Measurements from ENCODE around the gene RAMP1. TPM values are rescaled to one million over a fixed set of nuclear protein-coding genes. Genes with fewer than 3 reads are reported as not detected.

RAMP1 gene
- total RNA-seq, 1 experiment from 2014 or later = 23.4 TPM

GRCh38 chr2:237961637-237962036 lies 102.2 kb downstream of the RAMP1 start:
- H4K20me1 ChIP-seq (ENCODE audit: insufficient read depth) = no peaks in the 10 kb centered on the region
- no peak overlapping the region for H3K9ac ChIP-seq (ENCODE audit: low read length)
- TF ChIP-seq ZBTB33 (IDR thresholded peaks at IDR 0.05; ENCODE audit: extremely low read depth, insufficient replicate concordance, low read length) (no peak), MAX (IDR thresholded peaks at IDR 0.05) (no peak), CEBPB (IDR thresholded peaks at IDR 0.05; ENCODE audit: low read depth) (no peak), CBX3 (IDR thresholded peaks at IDR 0.05; ENCODE audit: low read depth) (no peak), ELF1 (IDR thresholded peaks at IDR 0.05; ENCODE audit: borderline replicate concordance, low read depth) (no peak), SRF (IDR thresholded peaks at IDR 0.05; ENCODE audit: low read depth) (no peak), ZFX (IDR thresholded peaks at IDR 0.05) (no peak), RAD21 (IDR thresholded peaks at IDR 0.05; ENCODE audit: low read depth) (no peak), ATF3 (IDR thresholded peaks at IDR 0.05) (no peak), JUND (IDR thresholded peaks at IDR 0.05) (no peak), REST (IDR thresholded peaks at IDR 0.05; ENCODE audit: low read depth) (no peak)
- ChIA-PET POLR2A (no interaction called here), CTCF (no interaction called here), RAD21 (ENCODE audit: low non-redundant PET in 1 of 2, low total read pairs in 2 of 2, uncharacterized antibody in 2 of 2, unreplicated experiment in 2 of 2) (no interaction called here)
- H3K9me2 ChIP-seq (ENCODE audit: insufficient read depth) = no peaks in the 10 kb centered on the region
- no TSS peak for BruUV-seq (replicated peaks)
- H3K4me2 ChIP-seq (ENCODE audit: low read length) = no peak overlapping the region
- no peak overlapping the region for H3K27ac ChIP-seq (ENCODE audit: low read depth, low read length)
- no peak overlapping the region for H3K4me3 ChIP-seq (replicated peaks in 1 of 2; ENCODE audit: low read depth in 1 of 2, low read length in 2 of 2)
- H3K79me2 ChIP-seq (ENCODE audit: insufficient read depth, low read length) = no peaks in the 10 kb centered on the region
- peaks cover 0 to 19% of the 10 kb centered on the region in 2 experiments; a peak in 1 of 4 replicates for H3K9me3 ChIP-seq (ENCODE audit: control insufficient read depth in 1 of 2, insufficient read depth in 1 of 2, low read depth in 1 of 2, low read length in 2 of 2)
- DNase-seq (ENCODE audit: low read depth, low spot score) = no peak
- H3K27me3 ChIP-seq (ENCODE audit: insufficient read depth, low read length) = no peaks in the 10 kb centered on the region
- peaks cover 0 to 7% of the 10 kb centered on the region in 2 experiments; a peak in 2 of 4 replicates for H3K4me1 ChIP-seq (ENCODE audit: control insufficient read depth in 1 of 2, insufficient read depth in 2 of 2, low read length in 2 of 2)
- intact Hi-C loops (cut with micrococcal nuclease) = no loop called here
- no peak for ATAC-seq
- no peaks in the 10 kb centered on the region for H3K36me3 ChIP-seq (ENCODE audit: control insufficient read depth in 1 of 2, insufficient read depth in 2 of 2, low read length in 2 of 2)
- no peak overlapping the region for H2AFZ ChIP-seq (ENCODE audit: low read depth, low read length, poor library complexity, severe bottlenecking)

Other genes starting within 250 kb of the RAMP1 start
- 76.9 TPM for gene LRRFIP1, start 232.0 kb upstream of the RAMP1 start, total RNA-seq (2021; ENCODE audit: unreplicated experiment)
- gene RBM44, start 60.8 kb upstream of the RAMP1 start, total RNA-seq (2021; ENCODE audit: unreplicated experiment) = 0.54 TPM
- gene UBE2F, start 107.4 kb downstream of the RAMP1 start, total RNA-seq (2021; ENCODE audit: unreplicated experiment) = 32.8 TPM
- gene SCLY, start 201.4 kb downstream of the RAMP1 start, total RNA-seq (2021; ENCODE audit: unreplicated experiment) = 28.7 TPM
- 0.22 TPM for gene ESPNL, start 240.7 kb downstream of the RAMP1 start, total RNA-seq (2021; ENCODE audit: unreplicated experiment)